Measurements from ENCODE around the gene OLFM1.
A peak's percentile ranks its signal among the peaks of the same experiment; 100 is the strongest.

Gene OLFM1

DNA sequence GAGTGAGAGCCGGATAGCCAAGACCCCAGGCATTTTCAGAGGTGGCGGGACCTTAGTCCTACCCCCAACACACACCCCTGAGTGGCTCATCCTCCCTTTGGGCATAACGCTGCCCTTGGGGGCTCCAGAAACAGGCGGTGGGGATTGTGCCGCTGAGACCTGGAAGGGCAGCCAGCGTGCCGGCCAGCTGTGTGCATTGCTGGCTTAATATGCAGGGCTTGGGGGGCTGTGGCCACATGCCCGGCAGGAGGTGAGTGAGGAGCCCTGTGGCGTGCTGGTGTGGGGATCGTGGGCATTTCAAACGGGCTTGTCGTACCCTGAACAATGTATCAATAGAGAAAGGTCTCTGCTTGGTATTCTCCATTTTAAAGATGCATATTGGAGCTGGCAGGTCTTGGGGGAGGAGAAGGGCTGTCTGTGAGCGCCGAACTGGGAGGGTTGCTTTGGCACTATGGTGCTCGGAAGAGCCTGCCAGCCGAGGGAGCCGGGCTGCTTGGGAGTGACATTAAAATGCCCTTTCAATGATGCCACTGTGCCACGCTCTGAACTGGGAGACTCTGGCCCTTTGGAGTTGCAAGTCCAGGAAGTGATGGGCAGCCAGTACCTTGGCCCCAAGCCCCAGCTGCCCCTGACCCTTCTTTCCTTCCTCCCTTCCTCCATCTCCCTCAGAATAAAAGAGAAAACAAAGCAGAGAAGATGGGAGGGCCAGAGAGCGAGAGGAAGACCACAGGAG lies 11.2 kb upstream of the OLFM1 start:
- TF ChIP-seq POLR2A (IDR thresholded peaks at IDR 0.05; ENCODE audit: low read depth, low read length) = no peak
- DNase-seq (ENCODE audit: insufficient read length, low spot score) (no peak), FAIRE-seq (no peak)

DNA sequence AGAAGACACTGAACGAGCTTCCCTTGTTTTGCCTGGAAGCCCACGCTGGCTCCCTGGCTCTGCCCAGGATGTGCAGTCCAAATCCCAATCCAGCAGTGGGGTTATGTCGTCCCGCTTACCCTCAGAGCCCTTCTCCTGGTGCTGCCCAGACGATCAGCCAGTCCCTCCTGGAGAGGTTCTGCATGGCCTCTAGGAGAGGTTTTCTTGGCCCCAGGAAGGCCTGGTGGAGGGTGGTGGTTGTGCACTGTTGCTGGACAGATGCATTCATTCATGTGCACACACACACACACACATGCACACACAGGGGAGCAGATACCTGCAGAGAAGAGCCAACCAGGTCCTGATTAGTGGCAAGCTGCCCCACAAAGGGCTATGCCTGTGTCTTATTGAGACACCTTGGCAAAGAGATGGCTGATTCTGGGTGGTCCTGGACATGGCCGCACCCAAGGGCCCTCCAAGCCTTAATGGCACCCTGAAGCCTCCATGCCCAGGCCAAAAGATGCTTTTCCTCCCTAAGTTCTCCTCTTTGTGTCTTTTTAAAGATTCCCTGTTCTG lies 10.5 kb upstream of the OLFM1 start:
- FAIRE-seq (no peak), DNase-seq (ENCODE audit: insufficient read length, low spot score) (no peak)
- no peak for TF ChIP-seq POLR2A (IDR thresholded peaks at IDR 0.05; ENCODE audit: low read depth, low read length)

- TF ChIP-seq POLR2A (IDR thresholded peaks at IDR 0.05; ENCODE audit: low read depth, low read length) = no peak
- no peak for FAIRE-seq
These were observed 9.8 kb upstream of the OLFM1 start for GRCh38 chr9:135077497-135078200.

GRCh38 chr9:135078361-135078821 lies 9.1 kb upstream of the OLFM1 start:
- DNase-seq (ENCODE audit: insufficient read length, low spot score) = no peak
- TF ChIP-seq POLR2A (IDR thresholded peaks at IDR 0.05; ENCODE audit: low read depth, low read length) = no peak
- no peak for FAIRE-seq

More at GRCh38 chr9:135077497-135078200, 9.8 kb upstream of the OLFM1 start:
- DNase-seq (ENCODE audit: insufficient read length, low spot score) = peak; percentile 76

- FAIRE-seq (no peak), DNase-seq (ENCODE audit: insufficient read length, low spot score) (no peak)
- no peak for TF ChIP-seq POLR2A (IDR thresholded peaks at IDR 0.05; ENCODE audit: low read depth, low read length)
These were observed 8.4 kb upstream of the OLFM1 start for GRCh38 chr9:135079018-135079417.

DNA sequence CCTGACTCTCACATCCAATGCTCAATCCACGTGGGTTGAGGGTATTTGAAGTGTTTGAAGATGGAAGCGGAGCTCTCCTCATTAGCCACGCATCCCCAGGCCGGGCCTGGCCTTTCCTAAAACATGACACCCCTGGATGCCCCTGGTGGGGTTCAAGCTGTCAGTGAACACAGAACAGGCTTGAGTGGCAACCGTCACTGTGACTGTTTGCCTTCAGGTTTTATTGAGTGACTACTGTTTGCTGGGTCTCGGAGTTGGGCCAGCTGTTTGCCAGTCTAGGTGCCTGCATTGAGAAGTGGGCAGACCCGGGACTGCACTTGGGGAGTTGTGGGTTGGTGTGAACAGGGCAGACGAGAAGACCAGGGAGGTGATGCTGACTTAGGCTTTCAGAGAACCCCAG lies 7.8 kb upstream of the OLFM1 start:
- TF ChIP-seq POLR2A (IDR thresholded peaks at IDR 0.05; ENCODE audit: low read depth, low read length) = no peak
- DNase-seq (ENCODE audit: insufficient read length, low spot score) = no peak
- no peak for FAIRE-seq

- TF ChIP-seq POLR2A (IDR thresholded peaks at IDR 0.05; ENCODE audit: low read depth, low read length) = no peak
- no peak for FAIRE-seq
- no peak for DNase-seq (ENCODE audit: insufficient read length, low spot score)
These were observed 6.9 kb upstream of the OLFM1 start for GRCh38 chr9:135080286-135081263.

DNA sequence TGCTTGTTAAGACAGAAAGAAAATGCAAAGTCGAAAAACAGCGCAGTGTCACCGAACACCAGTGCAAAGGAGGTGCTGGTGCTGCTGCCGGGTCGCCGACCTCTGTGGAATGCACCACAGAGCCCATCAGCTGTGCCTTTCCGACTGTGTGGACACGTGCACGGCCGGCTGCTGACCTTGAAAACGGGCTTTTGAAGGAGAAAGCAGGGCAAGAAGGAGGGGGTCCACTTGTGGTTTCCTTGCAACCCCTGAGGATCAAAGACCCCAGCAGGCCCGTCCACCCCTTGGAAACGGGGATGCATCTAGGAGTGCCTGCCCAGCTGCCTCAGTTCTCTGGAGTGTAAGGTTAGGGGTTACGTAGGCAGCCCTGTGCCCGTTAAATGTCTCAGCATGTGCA lies 6.2 kb upstream of the OLFM1 start:
- DNase-seq (ENCODE audit: insufficient read length, low spot score) (no peak), FAIRE-seq (no peak)
- TF ChIP-seq POLR2A (IDR thresholded peaks at IDR 0.05; ENCODE audit: low read depth, low read length) = no peak

DNA sequence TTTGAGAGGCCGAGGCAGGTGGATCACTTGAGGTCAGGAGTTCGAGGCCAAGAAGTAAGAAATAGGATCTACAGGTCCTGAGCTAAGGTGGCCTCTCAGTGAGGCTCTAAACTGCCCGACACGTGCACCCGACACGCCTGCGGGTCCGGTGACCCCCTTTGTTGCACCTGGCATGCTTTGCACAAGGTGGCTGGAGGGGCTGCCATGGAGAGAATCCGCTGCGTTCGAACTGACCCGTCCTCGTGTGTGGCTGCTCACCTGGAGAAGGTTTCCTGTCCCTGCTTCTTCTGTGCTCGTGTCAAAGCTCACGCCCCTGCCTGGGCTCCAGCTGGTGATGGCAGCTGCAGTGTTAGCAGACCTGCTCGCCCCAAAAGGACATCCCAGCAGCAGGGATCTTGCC lies 5.7 kb upstream of the OLFM1 start:
- no peak for FAIRE-seq
- no peak for TF ChIP-seq POLR2A (IDR thresholded peaks at IDR 0.05; ENCODE audit: low read depth, low read length)
- no peak for DNase-seq (ENCODE audit: insufficient read length, low spot score)

DNA sequence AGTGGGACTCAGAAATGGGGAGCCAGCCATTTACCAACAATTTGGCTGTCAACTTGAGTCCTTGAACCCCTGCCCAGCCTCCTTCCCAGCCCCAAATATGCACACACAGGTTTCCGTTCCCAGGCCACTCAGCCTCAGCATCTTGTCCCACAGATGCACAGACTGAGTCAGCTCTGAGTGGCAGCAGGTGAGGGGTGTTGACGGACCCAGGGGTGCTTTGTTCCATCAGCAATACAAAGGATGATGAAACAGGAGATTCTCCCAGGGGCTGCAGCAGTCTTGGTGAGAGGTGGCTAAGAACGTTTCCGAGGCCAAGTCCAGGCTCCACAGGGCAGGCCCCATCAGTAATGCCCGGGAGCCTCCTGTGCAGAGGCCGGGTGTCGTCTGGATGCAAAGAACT lies 4.9 kb upstream of the OLFM1 start:
- no peak for DNase-seq (ENCODE audit: insufficient read length, low spot score)
- TF ChIP-seq POLR2A (IDR thresholded peaks at IDR 0.05; ENCODE audit: low read depth, low read length) = no peak
- no peak for FAIRE-seq

DNA sequence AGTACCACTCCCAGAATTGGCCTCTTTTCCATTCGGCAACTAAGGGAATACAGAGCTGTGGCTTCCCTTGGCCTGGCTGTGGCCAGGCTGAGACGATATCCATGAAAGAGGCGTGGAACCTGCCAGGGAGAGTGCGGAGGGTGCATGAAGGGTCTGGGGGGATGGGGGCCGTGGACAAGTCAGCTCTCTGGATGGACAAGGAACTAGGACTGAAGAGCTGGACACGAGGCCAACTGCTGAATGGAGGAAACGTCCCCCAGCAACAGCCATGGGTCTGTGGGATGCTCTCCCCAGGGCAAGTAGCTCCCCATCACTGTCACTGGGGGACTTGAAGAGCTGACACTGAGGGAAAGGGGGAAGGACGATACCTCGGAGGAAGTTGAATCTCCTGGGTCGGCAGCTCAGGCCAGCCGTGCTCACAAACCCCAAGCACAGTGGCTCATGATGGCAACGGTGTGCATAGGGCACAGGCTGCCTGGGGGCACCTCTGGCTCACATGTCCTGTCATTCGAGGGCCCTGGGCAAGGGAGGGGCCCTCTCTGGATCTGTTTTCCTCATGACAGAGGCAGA lies 4.1 kb upstream of the OLFM1 start:
- no peak for TF ChIP-seq POLR2A (IDR thresholded peaks at IDR 0.05; ENCODE audit: low read depth, low read length)
- FAIRE-seq = no peak
- no peak for DNase-seq (ENCODE audit: insufficient read length, low spot score)

DNA sequence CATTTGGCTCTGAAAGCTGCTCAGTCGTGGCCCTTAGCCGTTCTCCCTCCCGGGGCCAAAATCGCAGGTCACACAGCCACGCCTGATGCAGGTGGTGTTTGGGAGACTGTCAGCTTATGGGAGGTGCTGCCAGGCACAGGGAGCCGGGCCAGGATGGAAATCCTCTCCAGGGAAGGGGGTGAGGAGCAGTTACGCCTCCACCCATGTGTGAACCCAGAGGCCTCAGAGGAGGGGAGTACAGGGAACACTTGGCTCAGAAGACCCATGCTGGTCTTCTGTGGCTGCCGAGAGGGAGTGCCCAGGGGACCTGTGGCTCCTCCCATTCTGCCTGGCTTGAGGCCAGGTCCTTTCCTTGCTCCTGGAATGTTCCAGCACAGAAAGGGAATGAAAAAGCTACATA lies 3.6 kb upstream of the OLFM1 start:
- no peak for TF ChIP-seq POLR2A (IDR thresholded peaks at IDR 0.05; ENCODE audit: low read depth, low read length)
- DNase-seq (ENCODE audit: insufficient read length, low spot score) = no peak
- no peak for FAIRE-seq

DNA sequence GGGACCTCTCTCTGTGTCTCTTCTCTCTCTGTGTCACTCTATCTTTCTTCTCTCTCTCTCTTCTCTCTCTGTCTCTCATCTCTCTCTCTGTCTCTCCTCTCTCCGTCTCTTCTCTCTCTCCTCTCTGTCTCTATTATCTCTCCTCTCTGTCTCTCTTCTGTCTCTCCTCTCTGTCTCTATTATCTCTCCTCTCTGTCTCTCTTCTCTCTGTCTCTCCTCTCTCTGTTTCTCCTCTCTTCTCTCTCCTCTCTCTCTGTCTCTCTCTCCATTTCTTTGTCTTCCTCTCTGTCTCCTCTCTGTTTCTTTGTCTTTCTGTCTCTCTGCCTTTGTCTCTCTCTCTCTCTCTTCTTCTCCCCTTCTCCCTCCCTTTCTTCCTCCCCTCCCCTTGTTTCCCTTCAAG lies 3.2 kb upstream of the OLFM1 start:
- FAIRE-seq (no peak), DNase-seq (ENCODE audit: insufficient read length, low spot score) (no peak)
- no peak for TF ChIP-seq POLR2A (IDR thresholded peaks at IDR 0.05; ENCODE audit: low read depth, low read length)

Data from H54 (cell line).